Measurements from ENCODE around the gene ZNF101.

Gene ZNF101

DNA sequence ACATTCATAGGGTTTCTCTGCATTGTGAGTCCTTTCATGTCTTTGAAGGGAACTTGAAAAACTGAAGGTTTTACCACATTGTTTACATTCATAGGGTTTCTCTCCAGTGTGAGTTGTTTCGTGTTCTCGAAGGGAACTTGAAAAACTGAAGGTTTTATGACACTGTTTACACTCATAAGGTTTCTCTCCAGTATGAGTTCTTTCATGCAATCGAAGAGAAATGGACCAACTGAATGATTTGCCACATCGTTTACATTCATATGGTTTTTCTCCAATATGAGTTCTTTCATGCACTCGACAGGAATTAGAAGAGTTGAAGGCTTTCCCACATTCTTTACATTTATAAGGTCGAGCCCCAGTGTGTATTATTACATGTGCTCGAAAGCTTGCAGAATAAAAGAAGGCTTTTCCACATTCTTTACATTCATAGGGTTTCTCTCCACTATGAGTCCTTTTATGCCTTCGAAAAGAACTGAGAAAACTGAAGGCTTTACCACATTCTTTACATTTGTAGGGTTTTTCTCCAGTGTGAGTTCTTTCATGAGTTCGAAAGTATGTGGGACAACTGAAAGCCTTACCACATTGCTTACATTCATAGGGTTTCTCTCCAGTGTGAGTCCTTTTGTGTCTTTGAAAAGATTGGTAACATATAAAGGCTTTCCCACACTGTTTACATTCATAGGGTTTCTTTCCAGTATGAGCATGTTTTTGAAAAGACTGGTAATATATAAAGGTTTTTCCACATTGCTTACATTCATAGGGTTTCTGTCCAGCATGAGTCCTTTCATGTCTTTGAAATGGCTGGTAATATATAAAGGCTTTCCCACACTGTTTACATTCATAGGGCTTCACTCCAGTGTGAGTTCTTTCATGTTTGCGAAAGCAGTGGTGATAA is 43.5 kb downstream of the ZNF101 start:
- no peak for DNase-seq (ENCODE audit: low read depth)

- no peak for DNase-seq (ENCODE audit: low read depth)
Observed at GRCh38 chr19:19719798-19720197, 51.2 kb downstream of the ZNF101 start.

DNA sequence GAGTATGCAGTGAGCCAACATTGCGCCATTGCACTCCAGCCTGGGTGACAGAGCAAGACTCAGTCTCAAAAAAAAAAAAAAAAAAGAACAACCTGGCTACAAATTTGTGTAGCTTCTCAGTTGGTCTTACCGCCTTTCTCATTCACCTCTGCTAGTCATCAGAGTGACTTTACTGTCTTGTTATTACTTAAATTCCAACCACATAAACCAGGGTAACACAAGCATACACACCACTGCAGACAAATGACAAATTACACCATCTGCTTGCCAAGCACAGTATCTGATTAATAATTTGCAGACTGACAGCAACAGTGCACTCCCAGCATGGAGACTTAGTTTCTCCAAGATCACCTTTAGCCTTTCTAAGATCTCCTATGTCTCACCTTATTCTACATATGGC is 53.3 kb downstream of the ZNF101 start:
- DNase-seq (ENCODE audit: low read depth): no peak

GRCh38 chr19:19732579-19733501 is 64.2 kb downstream of the ZNF101 start, which contains the start of gene ZNF14:
TSS of gene ZNF14 (minus strand) at chr19:19733112. CDS start at chr19:19732958, 154 bp downstream.
- DNase-seq (ENCODE audit: low read depth): peak; percentile 83
